ENCODE results near the gene PISD. TPM values are rescaled to one million over a fixed set of nuclear protein-coding genes. Genes with fewer than 3 reads are reported as not detected.

Gene PISD
- polyA plus RNA-seq, 1 donor: 54.3 TPM

GRCh38 chr22:31626427-31627150, 35.4 kb downstream of the PISD start:
- Histone ChIP-seq H3K27me3 (ENCODE audit: control insufficient read depth, insufficient read depth, low read length) (no peaks in the 10 kb centered on the region), H3K4me1 (ENCODE audit: control insufficient read depth, insufficient read depth, low read length) (peaks cover 64% of the 10 kb centered on the region), H3K27ac (ENCODE audit: low read length) (peak overlapping the region; percentile 90), H3K4me3 (ENCODE audit: low read length) (peak overlapping the region; percentile 8), H3K36me3 (ENCODE audit: control insufficient read depth, insufficient read depth, low read length) (peaks cover 38% of the 10 kb centered on the region), H3K9me3 (ENCODE audit: control insufficient read depth, low read depth, low read length) (no peaks in the 10 kb centered on the region)
- 0% methylated on average over 1 of the region's 15 CpGs for WGBS (ENCODE audit: insufficient coverage, low lambda C conversion rate)
- peak; percentile 79 to 87 for DNase-seq

DNA sequence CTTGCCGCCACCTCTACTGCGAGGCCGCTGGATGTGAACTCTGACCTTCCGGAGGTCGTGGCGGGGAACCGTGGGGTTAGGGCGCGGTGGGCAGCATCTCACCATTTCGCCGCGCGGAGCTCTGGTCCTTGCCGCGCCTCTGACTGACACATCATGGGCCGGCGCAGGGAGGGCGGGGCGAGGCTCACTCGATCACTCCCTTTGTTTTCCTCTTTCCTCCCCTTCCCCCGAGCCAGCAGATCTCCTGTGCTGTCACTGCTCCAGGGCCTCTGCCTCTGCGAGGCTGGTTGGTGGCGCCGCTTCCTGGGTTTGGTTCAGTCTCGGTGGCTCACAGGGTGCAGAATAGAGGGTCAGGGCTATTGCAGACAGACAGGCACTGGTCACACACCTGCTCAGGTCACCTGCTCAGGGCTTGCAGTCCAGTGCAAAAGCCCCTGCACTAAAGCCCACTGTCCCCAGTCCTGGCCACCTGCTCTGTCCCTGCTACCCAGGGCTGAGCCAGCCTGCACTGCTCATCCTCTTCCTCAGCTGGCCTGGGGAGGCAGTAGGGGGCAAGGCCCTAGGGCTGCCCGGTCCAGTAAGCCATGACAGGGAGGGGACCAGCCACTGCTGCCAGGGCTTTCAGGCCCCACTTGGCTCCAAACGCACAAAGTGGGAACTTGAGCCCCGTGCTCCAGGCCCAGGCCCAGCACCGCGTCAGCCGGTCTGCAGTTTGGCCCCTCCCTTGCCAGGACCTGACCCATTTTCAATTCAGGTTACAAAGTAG, 36.2 kb downstream of the PISD start:
- peak; percentile 67 to 79 for DNase-seq
- H3K36me3 ChIP-seq (ENCODE audit: control insufficient read depth, insufficient read depth, low read length): peaks cover 46% of the 10 kb centered on the region
- H3K27me3 ChIP-seq (ENCODE audit: control insufficient read depth, insufficient read depth, low read length): no peaks in the 10 kb centered on the region
- no peaks in the 10 kb centered on the region for H3K9me3 ChIP-seq (ENCODE audit: control insufficient read depth, low read depth, low read length)
- no CpG with 5 or more reads among the region's 31 CpGs for WGBS (ENCODE audit: insufficient coverage, low lambda C conversion rate)
- peaks cover 59% of the 10 kb centered on the region for H3K4me1 ChIP-seq (ENCODE audit: control insufficient read depth, insufficient read depth, low read length)
- peak overlapping the region; percentile 13 for H3K4me3 ChIP-seq (ENCODE audit: low read length)
- H3K27ac ChIP-seq (ENCODE audit: low read length): peak overlapping the region; percentile 90

- Histone ChIP-seq H3K36me3 (ENCODE audit: control insufficient read depth, insufficient read depth, low read length) (peaks cover 52% of the 10 kb centered on the region), H3K27ac (ENCODE audit: low read length) (peak overlapping the region; percentile 90), H3K9me3 (ENCODE audit: control insufficient read depth, low read depth, low read length) (no peaks in the 10 kb centered on the region), H3K4me1 (ENCODE audit: control insufficient read depth, insufficient read depth, low read length) (peaks cover 58% of the 10 kb centered on the region), H3K27me3 (ENCODE audit: control insufficient read depth, insufficient read depth, low read length) (no peaks in the 10 kb centered on the region), H3K4me3 (ENCODE audit: low read length) (peak overlapping the region; percentile 13)
- no peak for DNase-seq
- no CpG with 5 or more reads among the region's 7 CpGs for WGBS (ENCODE audit: insufficient coverage, low lambda C conversion rate)
Observed at GRCh38 chr22:31625257-31625640, 36.8 kb downstream of the PISD start.

GRCh38 chr22:31623592-31624304, 38.3 kb downstream of the PISD start:
- no CpG with 5 or more reads among the region's 18 CpGs for WGBS (ENCODE audit: insufficient coverage, low lambda C conversion rate)
- Histone ChIP-seq H3K36me3 (ENCODE audit: control insufficient read depth, insufficient read depth, low read length) (peaks cover 60% of the 10 kb centered on the region), H3K4me3 (ENCODE audit: low read length) (no peak overlapping the region), H3K27me3 (ENCODE audit: control insufficient read depth, insufficient read depth, low read length) (no peaks in the 10 kb centered on the region), H3K27ac (ENCODE audit: low read length) (no peak overlapping the region), H3K4me1 (ENCODE audit: control insufficient read depth, insufficient read depth, low read length) (peaks cover 46% of the 10 kb centered on the region), H3K9me3 (ENCODE audit: control insufficient read depth, low read depth, low read length) (no peaks in the 10 kb centered on the region)
- DNase-seq: no peak

- peaks cover 45% of the 10 kb centered on the region for H3K4me1 ChIP-seq (ENCODE audit: control insufficient read depth, insufficient read depth, low read length)
Observed at GRCh38 chr22:31622980-31623379, 39.0 kb downstream of the PISD start.

DNA sequence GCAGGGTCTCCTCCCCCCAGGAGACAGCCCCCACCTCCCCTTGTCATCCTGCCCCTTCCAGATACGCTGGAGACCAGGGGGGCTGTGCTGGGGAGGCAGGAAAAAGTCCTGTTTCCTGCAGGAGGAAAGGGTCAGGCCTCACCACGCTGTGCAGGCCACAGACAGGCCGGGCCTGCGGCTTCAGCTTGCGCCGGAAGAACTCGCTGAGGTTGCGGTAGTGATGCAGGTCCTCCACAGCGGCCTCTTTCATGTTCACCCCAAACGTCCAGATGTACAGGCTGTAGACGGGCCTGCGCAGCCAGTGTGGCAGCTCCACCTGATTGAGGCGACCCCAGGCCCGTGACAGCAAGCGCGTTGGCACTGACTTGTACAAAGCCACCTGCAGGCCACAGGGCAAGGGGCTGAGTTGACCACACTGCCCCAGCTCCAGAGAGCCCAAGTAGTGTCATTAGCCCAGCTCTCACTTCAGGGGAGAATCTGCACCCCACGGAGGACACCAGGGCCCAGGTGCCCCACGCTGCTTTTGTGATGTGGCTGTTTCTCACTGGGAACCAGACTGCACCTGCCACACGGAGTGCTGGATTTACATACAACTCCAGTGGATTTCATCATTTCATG, 40.4 kb downstream of the PISD start:
- no CpG with 5 or more reads among the region's 19 CpGs for WGBS (ENCODE audit: insufficient coverage, low lambda C conversion rate)
- no peak overlapping the region for H3K27ac ChIP-seq (ENCODE audit: low read length)
- no peaks in the 10 kb centered on the region for H3K9me3 ChIP-seq (ENCODE audit: control insufficient read depth, low read depth, low read length)
- peaks cover 69% of the 10 kb centered on the region for H3K36me3 ChIP-seq (ENCODE audit: control insufficient read depth, insufficient read depth, low read length)
- DNase-seq: no peak
- no peaks in the 10 kb centered on the region for H3K27me3 ChIP-seq (ENCODE audit: control insufficient read depth, insufficient read depth, low read length)
- H3K4me3 ChIP-seq (ENCODE audit: low read length): no peak overlapping the region
- H3K4me1 ChIP-seq (ENCODE audit: control insufficient read depth, insufficient read depth, low read length): peaks cover 38% of the 10 kb centered on the region

More at GRCh38 chr22:31622980-31623379, 39.0 kb downstream of the PISD start:
- Histone ChIP-seq H3K27me3 (ENCODE audit: control insufficient read depth, insufficient read depth, low read length) (no peaks in the 10 kb centered on the region), H3K36me3 (ENCODE audit: control insufficient read depth, insufficient read depth, low read length) (peaks cover 62% of the 10 kb centered on the region), H3K27ac (ENCODE audit: low read length) (no peak overlapping the region), H3K9me3 (ENCODE audit: control insufficient read depth, low read depth, low read length) (no peaks in the 10 kb centered on the region), H3K4me3 (ENCODE audit: low read length) (no peak overlapping the region)
- WGBS (ENCODE audit: insufficient coverage, low lambda C conversion rate): no CpG with 5 or more reads among the region's 1 CpG
- DNase-seq: no peak

DNA sequence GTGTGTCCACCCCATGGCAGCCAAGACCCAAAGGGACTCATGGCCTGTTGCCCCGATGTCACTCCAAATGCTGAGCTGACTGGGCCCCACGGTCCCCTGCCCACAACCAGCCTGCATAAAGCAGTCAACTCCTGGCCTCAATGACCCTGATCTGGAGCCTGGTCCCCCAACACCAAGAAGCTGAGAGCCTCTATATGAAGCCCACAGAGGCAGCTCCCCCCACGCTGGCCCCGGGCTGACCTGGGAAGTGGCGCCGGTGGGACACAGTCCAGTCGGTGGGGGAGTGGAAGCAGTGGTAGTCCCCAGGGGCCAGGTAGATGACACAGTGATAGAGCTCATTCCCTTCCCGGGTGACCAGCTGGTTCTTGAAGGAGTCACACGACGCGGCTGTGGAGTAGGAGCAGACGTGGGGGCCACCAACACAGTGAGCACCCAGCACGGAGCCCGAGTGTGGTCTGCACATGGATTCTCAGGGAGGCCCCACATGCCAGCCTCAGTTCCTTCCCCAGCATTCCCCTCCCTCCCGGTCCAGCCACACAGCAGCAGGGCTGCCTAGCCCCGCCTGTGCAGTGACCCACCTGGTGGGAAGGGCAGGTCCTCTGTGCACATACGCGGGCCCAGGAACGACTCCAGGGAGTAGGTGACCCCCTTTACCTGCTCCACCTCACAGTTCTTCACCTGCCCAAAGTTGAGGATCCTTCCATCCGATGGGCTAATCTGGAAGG, 41.1 kb downstream of the PISD start:
- peaks cover 74% of the 10 kb centered on the region for H3K36me3 ChIP-seq (ENCODE audit: control insufficient read depth, insufficient read depth, low read length)
- DNase-seq: no peak
- WGBS (ENCODE audit: insufficient coverage, low lambda C conversion rate): no CpG with 5 or more reads among the region's 20 CpGs
- H3K27ac ChIP-seq (ENCODE audit: low read length): no peak overlapping the region
- H3K9me3 ChIP-seq (ENCODE audit: control insufficient read depth, low read depth, low read length): no peaks in the 10 kb centered on the region
- H3K27me3 ChIP-seq (ENCODE audit: control insufficient read depth, insufficient read depth, low read length): no peaks in the 10 kb centered on the region
- H3K4me1 ChIP-seq (ENCODE audit: control insufficient read depth, insufficient read depth, low read length): peaks cover 38% of the 10 kb centered on the region
- H3K4me3 ChIP-seq (ENCODE audit: low read length): no peak overlapping the region

DNA sequence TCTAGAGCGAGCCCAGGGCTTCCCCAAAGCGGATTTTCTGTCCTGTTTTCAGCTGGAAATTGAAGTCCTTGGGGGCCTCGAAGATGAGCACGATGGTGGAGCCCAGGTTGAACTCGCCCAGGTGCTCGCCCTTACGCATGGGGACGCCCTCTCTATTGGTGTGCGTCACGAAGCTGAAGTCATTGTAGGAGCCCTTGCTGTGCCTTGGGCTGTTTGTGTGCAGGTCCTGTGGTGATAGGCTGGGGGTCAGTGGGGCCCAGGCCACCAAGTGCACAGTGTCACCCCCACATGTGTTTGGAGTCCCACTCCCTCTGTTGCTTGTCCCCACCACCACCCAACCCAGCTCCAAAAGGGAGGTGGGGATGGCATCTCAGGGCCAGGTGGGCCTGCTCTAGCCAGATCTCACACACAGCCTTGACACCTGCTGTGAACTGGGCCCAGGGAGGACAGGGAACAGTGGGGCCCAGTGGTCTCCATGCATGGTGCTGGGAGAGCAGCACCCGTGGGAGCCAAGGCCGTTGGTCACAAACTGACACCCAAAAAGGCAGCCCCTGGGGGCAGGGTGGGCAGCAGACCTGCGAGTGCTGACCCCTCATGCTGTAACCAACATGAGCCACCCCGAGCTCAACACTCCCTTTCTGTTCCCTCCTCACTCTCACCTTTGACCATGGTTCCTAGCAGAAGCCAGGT, 42.3 kb downstream of the PISD start:
- Histone ChIP-seq H3K4me3 (ENCODE audit: low read length) (no peak overlapping the region), H3K27ac (ENCODE audit: low read length) (no peak overlapping the region), H3K36me3 (ENCODE audit: control insufficient read depth, insufficient read depth, low read length) (peaks cover 75% of the 10 kb centered on the region), H3K9me3 (ENCODE audit: control insufficient read depth, low read depth, low read length) (no peaks in the 10 kb centered on the region), H3K4me1 (ENCODE audit: control insufficient read depth, insufficient read depth, low read length) (peaks cover 38% of the 10 kb centered on the region), H3K27me3 (ENCODE audit: control insufficient read depth, insufficient read depth, low read length) (no peaks in the 10 kb centered on the region)
- WGBS (ENCODE audit: insufficient coverage, low lambda C conversion rate): no CpG with 5 or more reads among the region's 14 CpGs
- DNase-seq: no peak

- DNase-seq: no peak
- no peak overlapping the region for H3K27ac ChIP-seq (ENCODE audit: low read length)
- no CpG with 5 or more reads among the region's 5 CpGs for WGBS (ENCODE audit: insufficient coverage, low lambda C conversion rate)
- no peak overlapping the region for H3K4me3 ChIP-seq (ENCODE audit: low read length)
- peaks cover 2% of the 10 kb centered on the region for H3K9me3 ChIP-seq (ENCODE audit: control insufficient read depth, low read depth, low read length)
- H3K4me1 ChIP-seq (ENCODE audit: control insufficient read depth, insufficient read depth, low read length): peaks cover 49% of the 10 kb centered on the region
- H3K36me3 ChIP-seq (ENCODE audit: control insufficient read depth, insufficient read depth, low read length): peaks cover 82% of the 10 kb centered on the region
- H3K27me3 ChIP-seq (ENCODE audit: control insufficient read depth, insufficient read depth, low read length): no peaks in the 10 kb centered on the region
Observed at GRCh38 chr22:31618471-31619176, 43.4 kb downstream of the PISD start.

All from large intestine (tissue), 3 donors.